Activated CD8-positive, alpha-beta memory T cell treated with anti-CD3 and anti-CD28 coated beads, Interleukin-2, amount 50 U/mL, for 1 hour (primary cell): Measurements from ENCODE around the gene TCN1.

ENCODE experiments used
- DNase-seq: peaks from one replicate; pipeline ENCODE4 v3.0.0-alpha.2; 2020; ENCODE audit errors: extremely low read depth

Gene TCN1

DNA sequence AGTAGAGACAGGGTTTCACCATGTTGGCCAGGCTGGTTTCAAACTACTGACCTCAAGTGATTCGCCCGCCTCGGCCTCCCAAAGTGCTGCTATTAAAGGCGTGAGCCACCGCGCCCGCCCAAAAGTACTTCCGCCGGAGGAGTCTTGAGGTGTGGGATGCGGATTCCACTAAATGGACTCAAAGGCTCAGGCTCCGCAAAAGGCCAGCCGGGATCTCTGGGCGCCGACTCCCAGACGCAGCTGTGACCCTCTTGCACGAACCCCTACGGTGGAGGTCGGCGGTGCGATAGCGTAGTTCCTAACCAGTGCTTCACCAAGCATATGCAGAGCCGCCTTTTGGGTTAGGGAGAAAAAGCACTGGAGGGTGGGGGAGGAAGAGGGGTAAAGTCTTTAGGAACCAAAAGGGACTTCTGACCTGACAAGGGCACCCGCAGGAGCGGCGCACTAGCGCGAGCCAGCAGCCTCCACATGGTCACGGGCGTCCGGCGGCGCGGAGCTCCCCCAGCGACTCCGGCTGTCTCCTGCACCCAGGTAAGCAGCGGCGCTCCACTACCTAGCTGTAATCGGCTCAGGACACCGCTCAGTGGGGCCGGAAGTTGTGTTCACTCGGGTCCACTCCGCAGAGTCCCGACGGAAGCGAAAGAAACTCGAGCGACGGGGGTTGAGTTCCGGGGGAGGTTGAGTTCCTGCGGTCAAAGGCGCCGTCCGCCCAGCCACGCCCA, 55.9 kb downstream of the TCN1 start, which contains the start of gene MRPL16:
MRPL16 (minus strand) TSS at position 590 of the 722 bp plus-strand sequence; CDS start at position 470, 120 bp downstream.
- DNase-seq, result peak; percentile 80

DNA sequence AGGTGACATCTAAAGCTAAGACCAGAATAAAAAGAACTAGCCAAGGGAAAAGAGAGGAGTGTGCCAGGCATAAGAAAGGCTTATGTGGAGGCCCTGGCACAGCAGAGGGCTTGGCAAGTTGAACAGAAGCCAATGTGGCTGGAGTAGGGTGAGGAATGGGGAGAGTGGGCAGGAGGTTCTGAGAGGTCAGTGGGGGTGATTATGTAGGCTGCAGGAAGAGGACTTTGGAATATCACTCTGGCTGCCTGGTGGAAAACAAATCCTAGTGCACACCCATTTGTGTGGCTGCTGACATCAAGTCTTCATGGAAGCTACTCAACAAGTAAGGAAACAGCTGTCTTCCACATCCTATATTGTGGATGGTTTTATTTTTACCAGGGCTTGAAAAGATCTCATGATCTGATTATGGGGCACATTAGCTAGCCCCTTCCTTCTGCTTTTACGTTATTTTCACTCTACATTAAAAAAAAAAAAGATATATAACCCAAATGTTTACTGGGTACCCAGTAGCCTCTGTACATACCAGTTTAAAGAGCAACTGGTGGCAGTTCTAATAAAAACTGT, 59.2 kb downstream of the TCN1 start:
- no peak for DNase-seq

DNA sequence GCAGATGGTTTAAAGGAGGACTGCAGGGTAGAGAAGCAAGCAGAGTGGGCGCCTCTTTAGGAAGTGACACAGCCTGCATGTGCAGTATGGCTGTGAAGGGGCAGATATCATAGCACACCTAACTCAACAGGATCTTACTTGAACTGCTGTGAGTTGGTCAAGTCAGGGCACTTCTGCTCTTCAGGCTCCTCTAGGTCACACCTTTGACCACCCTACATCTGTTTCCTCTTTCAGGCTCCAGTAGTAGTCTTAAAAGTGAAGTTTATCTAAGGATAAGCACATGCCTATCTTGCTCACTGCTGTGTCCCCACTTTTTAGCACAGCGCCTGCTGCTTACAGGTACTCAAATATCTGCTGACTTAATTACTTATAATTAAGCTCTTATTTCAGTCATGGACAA, 62.2 kb downstream of the TCN1 start:
- no peak for DNase-seq
